Cardiac septum (tissue), 1 donor: ENCODE results near the gene RPL3. TPM values are rescaled to one million over a fixed set of nuclear protein-coding genes. Genes with fewer than 3 reads are reported as not detected.
"Not testable (repeated sequence)": the region's sequence is repeated elsewhere in the genome, so short reads cannot be mapped to it uniquely, and the experiment has no call there.

Experiments
- DNase-seq: peaks from one replicate; pipeline ENCODE4 v3.0.0-alpha.2; 2020; ENCODE audit warnings: low spot score
- intact Hi-C: fragments of 100-400 bp; cut with DNase I; formaldehyde crosslinking; loops from one replicate; pipeline ENCODE4 v1.14.0; 2022
- total RNA-seq: library from RNA; stranded (reverse); fragmentation: NEBNext Ultra II Directional; extraction: Animal tissue kit (Norgen Biotek cat#: 25700); gene quantifications from one replicate; pipeline ENCODE4 v1.2.1, GENCODE V29; 2021
- donor health status: DM: no; HTN: no; CAD: no.

RPL3 gene
- total RNA-seq, 1 donor from 2014 or later, result 317 TPM

GRCh38 chr22:39320616-39321029 is 1.2 kb upstream of the RPL3 start:
- intact Hi-C loops, DNase-seq: not testable (repeated sequence)

GRCh38 chr22:39318507-39319283 is 728 bp downstream of the RPL3 start:
- intact Hi-C loops, result loop anchor here (1.0 to 10.0 kb wide), 4 partner anchors 166 to 446 kb away; partner anchors contain the start of genes APOBEC3C, ATF4, CBX6 and CBX7
- no peak for DNase-seq

GRCh38 chr22:39317775-39318506 is 1.5 kb downstream of the RPL3 start:
- intact Hi-C loops, result loop anchor here (2.0 to 10.0 kb wide), 3 partner anchors 204 to 445 kb away; partner anchors contain the start of genes APOBEC3C, ATF4 and CBX6
- no peak for DNase-seq

DNA sequence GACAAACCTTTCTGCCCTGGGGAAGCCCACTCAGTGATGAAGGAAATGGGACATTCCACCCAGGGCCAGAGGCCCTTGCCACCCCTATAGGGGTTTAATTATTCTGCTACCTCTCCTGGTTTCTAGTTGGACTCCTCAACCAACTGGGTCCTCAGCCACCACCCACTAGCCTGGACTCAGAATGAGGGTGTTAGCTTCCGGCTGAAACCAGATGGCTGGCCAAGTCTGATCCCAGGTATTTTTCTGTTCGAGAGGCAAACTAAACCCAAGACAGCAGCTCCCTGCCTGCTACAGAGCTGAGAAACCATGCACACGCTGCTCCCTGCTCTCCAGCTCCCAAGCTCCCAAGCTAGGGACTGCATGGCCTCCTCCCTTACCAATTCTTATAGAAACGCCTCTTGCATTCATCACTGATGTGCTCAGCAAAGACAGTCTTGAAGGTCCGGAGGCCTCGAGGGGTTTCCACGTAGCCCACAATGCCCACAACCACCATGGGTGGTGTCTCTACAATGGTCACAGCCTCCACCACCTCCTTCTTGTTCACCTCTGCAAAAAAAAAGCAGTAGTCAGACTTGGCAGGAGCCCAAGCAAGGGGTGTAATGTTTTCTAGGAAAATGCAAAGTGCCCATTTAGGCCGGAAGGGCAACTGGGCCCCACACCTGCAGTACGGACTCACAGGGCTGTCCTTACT is 2.2 kb downstream of the RPL3 start:
- intact Hi-C loops, result loop anchor here (5.0 to 10.0 kb wide), 2 partner anchors 205 to 302 kb away; partner anchors contain the start of genes APOBEC3C and ATF4
- DNase-seq, result no peak

DNA sequence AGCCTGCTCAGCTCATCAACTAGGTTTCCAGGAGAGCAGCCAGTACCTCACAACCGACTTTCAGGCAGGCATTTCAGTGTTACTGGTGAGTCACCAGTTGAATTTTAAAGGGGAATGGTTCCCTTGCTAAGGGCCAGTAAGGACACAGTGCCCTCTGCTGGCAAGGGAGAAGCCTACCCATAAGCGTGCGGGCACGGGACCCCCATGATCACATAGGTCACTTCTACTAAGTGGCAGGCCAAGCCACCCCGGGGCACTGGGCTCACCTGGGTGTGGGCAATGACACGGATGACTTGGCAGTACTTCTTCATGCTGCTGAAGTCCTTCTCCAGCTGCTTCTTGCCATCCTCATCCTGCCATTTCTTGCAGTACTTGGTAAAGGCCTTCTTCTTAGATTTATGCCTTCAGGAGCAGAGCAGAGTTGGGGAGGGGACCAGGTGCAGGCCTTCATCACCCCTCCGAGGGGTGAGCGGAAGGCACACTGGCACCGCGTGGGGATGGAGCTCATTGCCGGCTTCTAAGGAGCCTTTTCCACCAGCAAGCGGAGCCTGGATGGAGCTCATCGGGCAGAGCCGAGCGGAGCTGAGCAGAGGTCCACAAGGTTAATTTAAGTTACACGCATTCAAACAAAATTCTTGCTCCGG is 2.9 kb downstream of the RPL3 start:
- intact Hi-C loops, result loop anchor here (1.0 to 10.0 kb wide), 3 partner anchors 146 to 302 kb away; partner anchors contain the start of genes APOBEC3C and ATF4

DNA sequence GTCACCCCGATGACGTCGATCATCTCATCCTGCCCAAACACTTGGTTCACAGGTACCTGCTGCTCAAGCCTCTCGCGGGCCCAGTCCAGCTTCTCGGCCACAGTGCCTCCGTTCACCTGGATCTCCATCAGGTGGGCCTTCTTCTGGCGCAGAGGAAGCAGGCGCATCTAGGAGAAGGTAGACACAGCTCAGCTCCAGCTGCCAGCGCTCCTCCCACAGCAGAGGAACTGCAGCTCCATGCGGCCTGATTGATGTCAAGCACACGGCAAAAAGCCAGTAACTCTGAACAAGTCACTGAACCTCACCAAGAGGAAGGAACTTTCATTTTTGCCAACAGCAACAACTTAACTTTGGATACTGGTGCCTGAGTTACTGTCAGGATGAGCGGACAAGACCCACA is 4.0 kb downstream of the RPL3 start:
- no peak for DNase-seq
- intact Hi-C loops, result loop anchor here (5.0 to 10.0 kb wide), 2 partner anchors 207 to 301 kb away; partner anchors contain the start of genes APOBEC3C and ATF4

More for the DNA sequence above, 2.9 kb downstream of the RPL3 start:
- DNase-seq, result peak; percentile 84

DNA sequence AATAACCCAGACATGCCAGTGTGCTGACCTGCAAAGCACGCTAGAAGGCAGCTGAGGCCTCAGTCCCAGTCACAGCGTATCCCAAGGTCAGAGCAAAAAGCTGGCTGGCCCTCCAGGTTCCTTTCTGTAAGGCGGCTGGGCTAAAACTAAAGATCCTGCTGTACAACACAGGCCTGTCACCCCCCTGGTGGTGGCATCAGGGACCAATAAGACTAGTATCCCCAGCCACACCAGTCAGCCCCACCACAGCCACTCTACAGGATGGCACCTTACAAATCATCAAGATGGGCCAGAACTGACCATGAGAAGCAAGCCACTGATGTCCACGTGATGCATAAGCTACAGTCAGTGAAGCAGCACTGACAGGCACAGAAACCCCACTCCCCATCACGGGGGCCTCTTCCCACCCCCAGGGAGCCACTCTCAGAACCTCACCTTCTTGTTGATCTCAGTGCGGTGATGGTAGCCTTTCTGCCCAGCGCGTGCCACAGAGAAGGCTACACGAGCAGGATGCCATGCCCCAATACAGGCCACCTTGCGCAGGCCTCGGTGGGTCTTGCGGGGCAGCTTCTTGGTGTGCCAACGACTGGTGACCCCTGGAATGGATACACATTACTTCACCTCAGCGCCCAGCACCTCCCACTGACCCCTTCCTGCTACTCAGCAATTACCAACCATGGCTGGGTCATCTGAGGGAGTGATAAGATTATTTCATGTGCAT is 5.0 kb downstream of the RPL3 start:
- DNase-seq, result no peak
- intact Hi-C loops, result loop anchor here (5.0 to 10.0 kb wide), 2 partner anchors 77 to 300 kb away; partner anchors contain the start of gene APOBEC3C

- DNase-seq, result no peak
- intact Hi-C loops, result loop anchor here (5.0 to 10.0 kb wide), 2 partner anchors 76 to 299 kb away; partner anchors contain the start of gene APOBEC3C
Observed at GRCh38 chr22:39313258-39314001, 6.0 kb downstream of the RPL3 start.

- no peak for DNase-seq
- intact Hi-C loops, result loop anchor here (5.0 to 10.0 kb wide), 2 partner anchors 75 to 298 kb away; partner anchors contain the start of gene APOBEC3C
Observed at GRCh38 chr22:39312410-39312809, 7.0 kb downstream of the RPL3 start.

GRCh38 chr22:39311592-39312400 is 7.6 kb downstream of the RPL3 start:
- no peak for DNase-seq
- intact Hi-C loops, result loop anchor here (1.0 to 10.0 kb wide), 3 partner anchors 74 to 297 kb away; partner anchors contain the start of gene APOBEC3C

- intact Hi-C loops, result loop anchor here (5.0 to 10.0 kb wide), 2 partner anchors 73 to 295 kb away; partner anchors contain the start of gene APOBEC3C
Observed at GRCh38 chr22:39309881-39310714, 9.3 kb downstream of the RPL3 start.

DNA sequence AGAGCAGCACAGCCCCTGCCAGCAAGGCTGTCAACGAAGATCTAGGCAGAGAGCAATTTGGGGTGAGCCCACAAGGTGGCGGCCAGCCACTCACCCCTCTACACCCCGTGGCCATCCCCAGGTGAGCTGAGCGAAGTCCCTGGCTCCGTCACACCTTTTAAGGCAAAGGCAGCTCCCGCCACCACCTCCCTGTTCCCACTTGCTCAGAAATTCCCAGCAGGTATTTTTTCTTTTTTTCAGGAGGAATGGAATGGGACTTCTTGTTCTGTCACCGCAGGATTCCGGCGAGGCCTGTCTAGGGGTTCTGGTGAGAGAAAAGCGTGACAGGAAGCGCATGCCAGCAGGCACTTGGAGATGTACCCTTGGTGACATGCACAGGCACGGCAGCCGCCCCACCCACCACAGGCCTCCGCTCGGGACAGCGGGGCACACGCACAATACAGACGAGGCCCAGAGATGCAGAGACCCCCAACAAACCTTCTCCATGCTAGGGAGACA is 10.0 kb downstream of the RPL3 start:
- intact Hi-C loops, result no loop called here
- DNase-seq, result no peak

More at GRCh38 chr22:39309881-39310714, 9.3 kb downstream of the RPL3 start:
- no peak for DNase-seq

DNA sequence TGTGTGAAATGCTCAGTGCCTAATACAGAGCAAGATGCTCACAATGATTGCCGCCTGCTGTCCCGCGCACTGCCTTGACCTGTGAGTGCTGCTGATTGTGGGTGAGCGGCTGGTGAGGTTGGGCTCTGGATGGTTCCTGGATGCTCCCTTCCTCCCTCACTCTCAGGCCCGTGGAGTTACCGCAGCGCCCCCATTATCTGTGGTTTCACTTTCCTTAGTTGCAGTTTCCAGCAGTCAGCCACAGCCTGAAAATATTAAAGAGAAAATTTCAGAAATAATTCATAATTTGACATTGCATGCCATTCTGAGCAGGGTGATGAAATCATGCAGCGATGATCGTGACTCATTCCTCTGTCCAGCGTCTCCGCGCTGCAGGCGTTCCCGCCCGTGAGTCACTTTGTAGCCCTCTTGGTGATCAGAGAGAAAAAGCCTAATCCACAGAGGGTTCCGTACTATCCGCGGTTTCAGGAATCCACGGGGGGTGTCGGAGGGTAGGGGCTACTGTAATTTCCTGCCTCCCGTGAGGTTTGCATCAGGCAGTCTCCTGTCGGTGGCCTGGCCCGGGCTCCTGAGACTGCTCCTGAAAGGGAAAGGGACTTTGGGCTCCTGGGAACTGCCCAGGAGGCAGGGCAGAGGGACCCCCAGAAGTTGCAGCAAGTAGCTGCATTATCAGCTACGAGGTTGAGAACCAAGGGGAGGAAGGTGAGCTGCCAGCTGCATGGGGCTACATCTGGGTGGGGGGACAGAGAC is 10.6 kb downstream of the RPL3 start:
- no peak for DNase-seq
- intact Hi-C loops, result no loop called here

- no peak for DNase-seq
- intact Hi-C loops, result no loop called here
Observed at GRCh38 chr22:39306456-39307361, 12.7 kb downstream of the RPL3 start.
